B cell (primary cell): ENCODE results near the gene BIVM. TPM values are rescaled to one million over a fixed set of nuclear protein-coding genes. Genes with fewer than 3 reads are reported as not detected.

ENCODE experiments used
- ATAC-seq: fragments of 200-7000 bp; cut with Tn5 transposase; one replicate; pipeline ENCODE4 v1.10.0; 2021; ENCODE audit warnings: low read depth, mild to moderate bottlenecking, moderate number of reproducible peaks, moderate library complexity
- CTCF ChIA-PET: fragments of 350-600 bp; sonication (Branson Sonifier 250); formaldehyde crosslinking; loops from one replicate; lab custom pipeline; 2021; ENCODE audit warnings: antibody characterized with exemption, inconsistent platforms; lab: Charles Lee
- POLR2A ChIA-PET: fragments of 350-600 bp; sonication (Branson Sonifier 250); formaldehyde crosslinking; loops from one replicate; lab custom pipeline; 2021; ENCODE audit warnings: antibody characterized with exemption; lab: Charles Lee
- DNase-seq: peaks from one replicate; pipeline ENCODE4 v3.0.0; 2013
- H2AFZ ChIP-seq: 2 replicates; pipeline ENCODE4 v1.6.1; 2012; ENCODE audit warnings: mild to moderate bottlenecking, low read depth, low read length; ENCODE audit not compliant: insufficient read depth, poor library complexity, severe bottlenecking
- H3K27ac ChIP-seq, 2 donors: 1 replicate in 1 of 2; 2 replicates in 1 of 2; pipeline ENCODE4 v1.5.1; 2012 to 2013; ENCODE audit warnings: low read length in 2 of 2, mild to moderate bottlenecking in 2 of 2, moderate library complexity in 1 of 2
- H3K27me3 ChIP-seq, 4 experiments: fragments of 200-600 bp in 1 of 4; sonication (generic) in 1 of 4; replicated peaks in 1 of 4; 1 replicate in 2 of 4; 2 replicates in 2 of 4; pipeline versions ENCODE4 v1.6.1 to v1.7.0; 2013 to 2016; ENCODE audit warnings: low read length in 3 of 4, mild to moderate bottlenecking in 2 of 4, mixed read lengths in 1 of 4, moderate library complexity in 1 of 4; ENCODE audit not compliant: insufficient read depth in 4 of 4, control insufficient read depth in 3 of 4; ENCODE audit errors: control extremely low read depth in 1 of 4
- H3K36me3 ChIP-seq, 2 experiments: replicated peaks in 1 of 2; 1 replicate in 1 of 2; 2 replicates in 1 of 2; pipeline versions ENCODE4 v1.6.1 to v1.7.1; 2013; ENCODE audit warnings: low read length in 1 of 2; ENCODE audit not compliant: insufficient read depth in 2 of 2, control insufficient read depth in 1 of 2; ENCODE audit errors: control extremely low read depth in 1 of 2, extremely low read depth in 1 of 2
- H3K4me1 ChIP-seq, 2 donors: fragments of 200-600 bp in 1 of 2; sonication (generic) in 1 of 2; 1 replicate in 1 of 2; 2 replicates in 1 of 2; pipeline versions ENCODE4 v1.5.1 to v1.6.1; 2013 to 2017; ENCODE audit warnings: low read length in 2 of 2; ENCODE audit not compliant: control insufficient read depth in 2 of 2, insufficient read depth in 2 of 2
- H3K4me2 ChIP-seq: replicated peaks from 2 replicates; pipeline ENCODE3; 2012; ENCODE audit warnings: mild to moderate bottlenecking, low read depth, low read length; ENCODE audit not compliant: poor library complexity, severe bottlenecking
- H3K4me3 ChIP-seq, 5 experiments: fragments of 200-600 bp in 1 of 5; sonication (generic) in 1 of 5; 1 replicate in 3 of 5; 2 replicates in 2 of 5; pipeline versions ENCODE4 v1.5.1 to v1.7.0; 2011 to 2016; ENCODE audit warnings: low read length in 4 of 5, mild to moderate bottlenecking in 4 of 5, low read depth in 2 of 5, control low read depth in 1 of 5, moderate library complexity in 1 of 5; ENCODE audit not compliant: insufficient read depth in 1 of 5; ENCODE audit errors: control extremely low read depth in 1 of 5, extremely low read depth in 1 of 5
- H3K79me2 ChIP-seq: fragments of 200-600 bp; sonication (generic); one replicate; pipeline ENCODE4 v1.6.0; 2016; ENCODE audit warnings: low read length; ENCODE audit not compliant: control insufficient read depth, insufficient read depth
- H3K9ac ChIP-seq: fragments of 200-600 bp; sonication (generic); 2 replicates; pipeline ENCODE4 v1.6.1; 2017; ENCODE audit warnings: mild to moderate bottlenecking, low read length, moderate library complexity
- H3K9me3 ChIP-seq, 3 donors: one replicate each; pipeline versions ENCODE4 v1.6.1 to v1.7.1; 2013; ENCODE audit warnings: low read length in 2 of 3; ENCODE audit not compliant: control insufficient read depth in 2 of 3, insufficient read depth in 1 of 3; ENCODE audit errors: control extremely low read depth in 1 of 3
- H4K20me1 ChIP-seq: 2 replicates; pipeline ENCODE4 v1.6.0; 2012; ENCODE audit warnings: mild to moderate bottlenecking, low read length; ENCODE audit not compliant: insufficient read depth, control insufficient read depth, poor library complexity, severe bottlenecking
- H3K27ac Mint-ChIP-seq: one replicate; pipeline ENCODE4 v1.8.0; 2021; ENCODE audit warnings: mixed read lengths
- H3K27me3 Mint-ChIP-seq: one replicate; pipeline ENCODE4 v1.8.0; 2021; ENCODE audit warnings: mixed read lengths
- H3K4me1 Mint-ChIP-seq: one replicate; pipeline ENCODE4 v1.8.0; 2021; ENCODE audit warnings: mixed read lengths
- H3K4me3 Mint-ChIP-seq: one replicate; pipeline ENCODE4 v1.8.0; 2021; ENCODE audit warnings: mixed read lengths
- H3K9me3 Mint-ChIP-seq: one replicate; pipeline ENCODE4 v1.8.0; 2022; ENCODE audit warnings: mixed read lengths; ENCODE audit not compliant: insufficient read depth
- EZH2 ChIP-seq: IDR thresholded peaks from 2 replicates; pipeline ENCODE4 v1.6.1; 2012; ENCODE audit warnings: borderline replicate concordance, low read depth, mild to moderate bottlenecking, moderate library complexity, low read length; ENCODE audit not compliant: insufficient read depth, poor library complexity, severe bottlenecking
- WGBS: methylation state at CpG from one replicate; pipeline ENCODE4 v1.1.5; 2013; ENCODE audit warnings: missing lambda C conversion rate; ENCODE audit not compliant: insufficient coverage; 5-methylcytosine and 5-hydroxymethylcytosine counted together
- intact Hi-C: fragments of 100-400 bp; cut with micrococcal nuclease; formaldehyde crosslinking; loops from one replicate; pipeline ENCODE4 v1.10.0; 2022
- polyA plus RNA-seq: library from polyadenylated mRNA; depleted of rRNA; stranded (reverse); fragments of >200 nt; gene quantifications from 2 replicates; pipeline ENCODE4 v1.2.3, GENCODE V29; 2012
- total RNA-seq, 2 donors: library from RNA; stranded (reverse); fragments of 120-200 nt in 1 of 2; gene quantifications; 1 replicate in 1 of 2; 2 replicates in 1 of 2; pipeline versions ENCODE4 v1.2.3 to v1.2.4, GENCODE V29; 2013 to 2022
- TF ChIP-seq, protein P1 (sequence below): fragments of 200-600 bp; IDR thresholded peaks from one replicate; pipeline ENCODE4 v1.8.0; 2022; ENCODE audit warnings: antibody characterized with exemption, mild to moderate bottlenecking

BIVM gene
- total and polyA plus RNA-seq, 2 donors (not counting 1 experiment from before 2014, with no cell fraction given) = 1.0 to 3.6 TPM

GRCh38 chr13:102788683-102789082 lies 10.2 kb upstream of the BIVM start:
- Histone ChIP-seq H3K36me3 (no peaks in the 10 kb centered on the region), H3K79me2 (no peaks in the 10 kb centered on the region), H3K9me3 (no peaks in the 10 kb centered on the region), H3K4me2 (no peak overlapping the region), H3K4me1 (no peaks in the 10 kb centered on the region), H3K27me3 (no peaks in the 10 kb centered on the region), H4K20me1 (no peaks in the 10 kb centered on the region), H3K27ac (no peak overlapping the region), H3K9ac (no peak overlapping the region), H3K4me3 (no peak overlapping the region), H2AFZ (no peak overlapping the region)
- no peaks in the 10 kb centered on the region for H3K4me1 Mint-ChIP-seq
- no peak overlapping the region for H3K4me3 Mint-ChIP-seq
- intact Hi-C loops = no loop called here
- H3K9me3 Mint-ChIP-seq = no peaks in the 10 kb centered on the region
- 96% methylated on average over 4 of the region's 8 CpGs for WGBS
- POLR2A ChIA-PET = no interaction called here
- H3K27me3 Mint-ChIP-seq = peaks cover 3% of the 10 kb centered on the region
- no peak overlapping the region for H3K27ac Mint-ChIP-seq
- CTCF ChIA-PET = interaction anchor here (1.6 kb wide), 1 partner anchor 11 kb away, joined by 5 read pairs; no protein-coding TSS in a partner anchor
- ATAC-seq (no peak), DNase-seq (no peak)
- TF ChIP-seq, protein P1, sequence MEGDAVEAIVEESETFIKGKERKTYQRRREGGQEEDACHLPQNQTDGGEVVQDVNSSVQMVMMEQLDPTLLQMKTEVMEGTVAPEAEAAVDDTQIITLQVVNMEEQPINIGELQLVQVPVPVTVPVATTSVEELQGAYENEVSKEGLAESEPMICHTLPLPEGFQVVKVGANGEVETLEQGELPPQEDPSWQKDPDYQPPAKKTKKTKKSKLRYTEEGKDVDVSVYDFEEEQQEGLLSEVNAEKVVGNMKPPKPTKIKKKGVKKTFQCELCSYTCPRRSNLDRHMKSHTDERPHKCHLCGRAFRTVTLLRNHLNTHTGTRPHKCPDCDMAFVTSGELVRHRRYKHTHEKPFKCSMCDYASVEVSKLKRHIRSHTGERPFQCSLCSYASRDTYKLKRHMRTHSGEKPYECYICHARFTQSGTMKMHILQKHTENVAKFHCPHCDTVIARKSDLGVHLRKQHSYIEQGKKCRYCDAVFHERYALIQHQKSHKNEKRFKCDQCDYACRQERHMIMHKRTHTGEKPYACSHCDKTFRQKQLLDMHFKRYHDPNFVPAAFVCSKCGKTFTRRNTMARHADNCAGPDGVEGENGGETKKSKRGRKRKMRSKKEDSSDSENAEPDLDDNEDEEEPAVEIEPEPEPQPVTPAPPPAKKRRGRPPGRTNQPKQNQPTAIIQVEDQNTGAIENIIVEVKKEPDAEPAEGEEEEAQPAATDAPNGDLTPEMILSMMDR = no peak
- TF ChIP-seq EZH2 = no peak

DNA sequence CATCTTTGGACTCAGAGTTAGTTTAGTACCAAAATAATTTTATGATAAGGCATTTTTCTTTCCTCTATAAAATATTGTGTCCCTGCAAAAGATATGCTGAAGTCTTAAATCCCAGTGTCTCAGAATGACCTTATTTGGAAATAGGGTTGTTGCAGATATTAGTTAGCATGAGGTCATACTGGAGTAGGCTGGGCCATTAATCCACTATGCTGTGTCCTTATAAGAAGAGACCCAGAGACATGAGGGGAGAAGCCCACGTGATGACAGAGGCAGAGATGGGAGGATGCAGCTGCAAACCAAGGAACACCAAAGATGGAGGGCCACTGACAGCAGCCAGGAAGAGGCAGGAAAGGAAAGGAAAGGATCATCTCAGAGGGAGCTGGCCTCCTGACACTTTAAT lies 6.5 kb upstream of the BIVM start:
- Histone ChIP-seq H3K27me3 (no peaks in the 10 kb centered on the region), H3K36me3 (no peaks in the 10 kb centered on the region), H3K27ac (no peak overlapping the region), H3K4me3 (no peak overlapping the region), H4K20me1 (no peaks in the 10 kb centered on the region), H3K79me2 (no peaks in the 10 kb centered on the region), H2AFZ (no peak overlapping the region), H3K9me3 (peaks cover 0 to 1% (median 0%) of the 10 kb centered on the region in 3 donors), H3K4me1 (no peaks in the 10 kb centered on the region), H3K4me2 (no peak overlapping the region), H3K9ac (no peak overlapping the region)
- no peak overlapping the region for H3K27ac Mint-ChIP-seq
- POLR2A ChIA-PET = interaction anchor here (0.7 kb wide), 1 partner anchor 104 kb away, joined by 3 read pairs; no protein-coding TSS in a partner anchor
- no peaks in the 10 kb centered on the region for H3K9me3 Mint-ChIP-seq
- H3K4me3 Mint-ChIP-seq = no peak overlapping the region
- TF ChIP-seq, protein P1 = no peak
- no peak for TF ChIP-seq EZH2
- ATAC-seq (no peak), DNase-seq (no peak)
- peaks cover 9% of the 10 kb centered on the region for H3K27me3 Mint-ChIP-seq
- CTCF ChIA-PET = no interaction called here
- intact Hi-C loops = no loop called here
- 88% methylated on average over 1 of the region's 1 CpG for WGBS
- H3K4me1 Mint-ChIP-seq = no peaks in the 10 kb centered on the region
